ENCODE measurements around the gene MAPK9.

GRCh38 chr5:180297587-180298282, 5.9 kb upstream of the MAPK9 start:
- TF ChIP-seq CTCF (conservative IDR thresholded peaks at IDR 0.05; ENCODE audit: low read length) (no peak), EZH2phosphoT487 (IDR thresholded peaks at IDR 0.05; ENCODE audit: borderline replicate concordance) (no peak)

All from Loucy (cell line).